Measurements from ENCODE around the gene NAIF1. TPM values are rescaled to one million over a fixed set of nuclear protein-coding genes. Genes with fewer than 3 reads are reported as not detected.

NAIF1 gene
- total RNA-seq, 2 experiments from 2014 or later = 8.6 to 14.9 TPM

DNA sequence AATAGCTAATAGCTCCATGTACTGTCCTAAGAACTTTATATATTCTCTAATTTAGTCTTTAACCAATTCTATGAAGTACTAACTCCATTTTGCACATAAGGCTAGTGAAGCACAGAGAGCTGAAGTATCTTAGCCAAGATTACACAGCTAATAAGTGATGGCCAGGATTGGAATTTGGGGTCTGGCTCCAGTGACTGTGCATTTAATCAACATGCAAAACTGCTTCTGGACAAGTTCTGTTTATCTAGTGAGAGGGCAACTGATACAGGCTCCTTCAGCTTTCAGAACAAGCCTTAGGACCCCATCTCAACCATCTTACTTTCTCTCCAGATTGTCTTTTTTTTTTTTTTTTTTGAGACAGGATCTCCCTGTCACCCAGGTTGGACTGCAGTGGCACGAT lies 22.2 kb upstream of the NAIF1 start:
- Histone ChIP-seq H3K9me2 (ENCODE audit: insufficient read depth, low read length) (no peaks in the 10 kb centered on the region), H3K4me1 (ENCODE audit: insufficient read depth, low read length, poor library complexity, severe bottlenecking) (peaks cover 19% of the 10 kb centered on the region), H3K27ac (ENCODE audit: low read depth, low read length, poor library complexity, severe bottlenecking) (no peak overlapping the region), H3K36me3 (ENCODE audit: insufficient read depth, low read length) (peaks cover 48% of the 10 kb centered on the region), H4K20me1 (ENCODE audit: insufficient read depth, low read length) (peaks cover 5% of the 10 kb centered on the region), H3K4me2 (ENCODE audit: low read length) (no peak overlapping the region), H2AFZ (ENCODE audit: low read length) (no peak overlapping the region), H3K4me3 (ENCODE audit: low read depth, low read length, poor library complexity, severe bottlenecking) (no peak overlapping the region), H3K9me3 (ENCODE audit: low read length) (no peaks in the 10 kb centered on the region), H3K79me2 (ENCODE audit: insufficient read depth, low read depth, low read length) (peaks cover 70% of the 10 kb centered on the region)
- CTCF ChIA-PET (ENCODE audit: unreplicated experiment) = no interaction called here
- POLR2A ChIA-PET = interaction anchor here (1.7 kb wide), 1 partner anchor 11 kb away, joined by 5 read pairs; no protein-coding TSS in a partner anchor
- no peak for DNase-seq (ENCODE audit: low spot score)
- intact Hi-C loops (cut with micrococcal nuclease; ENCODE audit: unreplicated experiment) = no loop called here
- TF ChIP-seq EZH2phosphoT487 (IDR thresholded peaks at IDR 0.05; ENCODE audit: borderline replicate concordance, low read depth, low read length) = no peak
- TF ChIP-seq CTCF (conservative IDR thresholded peaks at IDR 0.05; ENCODE audit: low read length) = no peak
- BruUV-seq (replicated peaks) = no TSS peak

DNA sequence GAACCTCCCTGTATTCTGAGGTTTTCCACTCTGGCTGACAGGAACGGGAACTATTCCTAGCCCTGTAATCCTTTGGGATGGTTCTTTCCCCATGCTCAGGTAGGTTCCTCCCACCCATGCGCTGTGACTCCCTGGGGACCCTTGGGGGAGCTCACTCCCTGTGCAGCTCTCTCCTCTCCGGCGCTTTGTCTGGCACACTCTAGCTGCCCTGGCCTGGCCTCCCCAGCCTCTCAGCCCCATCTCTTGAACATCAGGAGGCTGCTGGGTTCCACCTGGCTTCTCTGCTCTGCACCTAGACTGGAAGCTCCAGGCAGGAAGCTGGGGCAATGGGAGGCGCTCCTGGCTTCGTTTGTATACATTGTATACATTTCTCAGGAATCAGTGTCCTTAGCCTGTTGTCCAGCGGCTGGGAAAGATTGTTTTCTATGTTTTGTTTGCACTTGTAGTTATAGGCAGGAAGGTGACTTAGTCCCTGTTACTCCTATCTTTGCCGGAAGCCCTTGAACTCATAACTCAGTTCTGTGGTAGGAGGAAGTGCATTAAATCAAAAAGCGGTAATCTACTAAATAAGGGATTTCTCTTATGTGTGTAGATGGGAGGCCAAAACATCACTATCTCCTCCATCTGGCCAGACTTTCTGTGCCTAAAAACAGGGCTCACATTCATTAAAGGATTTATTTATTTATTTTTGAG lies 21.3 kb upstream of the NAIF1 start:
- ChIA-PET CTCF (ENCODE audit: unreplicated experiment) (no interaction called here), POLR2A (interaction anchor here (1.7 kb wide), 1 partner anchor 12 kb away, joined by 5 read pairs; no protein-coding TSS in a partner anchor)
- DNase-seq (ENCODE audit: low spot score) = no peak
- TF ChIP-seq EZH2phosphoT487 (IDR thresholded peaks at IDR 0.05; ENCODE audit: borderline replicate concordance, low read depth, low read length) = no peak
- no peak for TF ChIP-seq CTCF (conservative IDR thresholded peaks at IDR 0.05; ENCODE audit: low read length)
- no TSS peak for BruUV-seq (replicated peaks)
- peaks cover 10% of the 10 kb centered on the region for H3K4me1 ChIP-seq (ENCODE audit: insufficient read depth, low read length, poor library complexity, severe bottlenecking)
- H3K27ac ChIP-seq (ENCODE audit: low read depth, low read length, poor library complexity, severe bottlenecking) = no peak overlapping the region
- intact Hi-C loops (cut with micrococcal nuclease; ENCODE audit: unreplicated experiment) = no loop called here
- H2AFZ ChIP-seq (ENCODE audit: low read length) = no peak overlapping the region
- H3K4me2 ChIP-seq (ENCODE audit: low read length) = no peak overlapping the region
- peaks cover 46% of the 10 kb centered on the region for H3K36me3 ChIP-seq (ENCODE audit: insufficient read depth, low read length)
- H3K9me3 ChIP-seq (ENCODE audit: low read length) = no peaks in the 10 kb centered on the region
- no peaks in the 10 kb centered on the region for H3K9me2 ChIP-seq (ENCODE audit: insufficient read depth, low read length)
- H4K20me1 ChIP-seq (ENCODE audit: insufficient read depth, low read length) = peaks cover 5% of the 10 kb centered on the region
- peaks cover 71% of the 10 kb centered on the region for H3K79me2 ChIP-seq (ENCODE audit: insufficient read depth, low read depth, low read length)
- no peak overlapping the region for H3K4me3 ChIP-seq (ENCODE audit: low read depth, low read length, poor library complexity, severe bottlenecking)

GRCh38 chr9:128087262-128087661 lies 20.1 kb upstream of the NAIF1 start:
- no peak overlapping the region for H3K4me2 ChIP-seq (ENCODE audit: low read length)
- no peak for DNase-seq (ENCODE audit: low spot score)
- BruUV-seq (replicated peaks) = no TSS peak
- no peaks in the 10 kb centered on the region for H4K20me1 ChIP-seq (ENCODE audit: insufficient read depth, low read length)
- ChIA-PET CTCF (ENCODE audit: unreplicated experiment) (no interaction called here), POLR2A (interaction anchor here (0.5 to 1.2 kb wide), 4 partner anchors 9 to 437 kb away, joined by 3 to 7 read pairs (median 4); partner anchors contain the start of genes GOLGA2 and SWI5)
- no peak overlapping the region for H3K27ac ChIP-seq (ENCODE audit: low read depth, low read length, poor library complexity, severe bottlenecking)
- no peak overlapping the region for H3K4me3 ChIP-seq (ENCODE audit: low read depth, low read length, poor library complexity, severe bottlenecking)
- no peaks in the 10 kb centered on the region for H3K9me3 ChIP-seq (ENCODE audit: low read length)
- H3K4me1 ChIP-seq (ENCODE audit: insufficient read depth, low read length, poor library complexity, severe bottlenecking) = peaks cover 1% of the 10 kb centered on the region
- no peak overlapping the region for H2AFZ ChIP-seq (ENCODE audit: low read length)
- peaks cover 66% of the 10 kb centered on the region for H3K79me2 ChIP-seq (ENCODE audit: insufficient read depth, low read depth, low read length)
- no peaks in the 10 kb centered on the region for H3K9me2 ChIP-seq (ENCODE audit: insufficient read depth, low read length)
- peaks cover 39% of the 10 kb centered on the region for H3K36me3 ChIP-seq (ENCODE audit: insufficient read depth, low read length)
- TF ChIP-seq EZH2phosphoT487 (IDR thresholded peaks at IDR 0.05; ENCODE audit: borderline replicate concordance, low read depth, low read length) (no peak), CTCF (conservative IDR thresholded peaks at IDR 0.05; ENCODE audit: low read length) (no peak)
- intact Hi-C loops (cut with micrococcal nuclease; ENCODE audit: unreplicated experiment) = no loop called here
